ENCODE measurements around the gene CD244. TPM values are rescaled to one million over a fixed set of nuclear protein-coding genes. Genes with fewer than 3 reads are reported as not detected.
"Not testable (repeated sequence)": the region's sequence is repeated elsewhere in the genome, so short reads cannot be mapped to it uniquely, and the experiment has no call there.

Gene CD244
- total RNA-seq, 1 donor, result not detected

DNA sequence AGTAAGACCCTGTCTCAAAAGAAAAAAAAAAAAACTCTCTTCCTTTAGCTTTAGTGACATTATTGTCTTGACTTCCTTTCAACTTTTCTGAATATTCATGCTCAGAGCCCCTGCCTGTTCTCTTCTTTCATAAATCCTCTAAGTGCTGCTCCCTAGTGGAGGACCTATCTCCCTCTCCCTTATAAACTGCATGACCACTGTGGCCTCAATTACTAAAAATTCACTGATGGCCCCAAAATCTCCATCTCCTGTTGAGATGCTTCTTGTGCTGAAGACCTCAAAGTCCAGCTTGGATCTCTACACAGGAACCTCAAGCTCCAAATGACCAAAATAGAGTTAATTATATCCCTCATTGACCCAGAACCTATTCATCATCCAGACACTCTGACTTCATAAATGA is 14.5 kb upstream of the CD244 start:
- DNase-seq (ENCODE audit: insufficient read length, low spot score, missing footprints), result no peak
- H3K27ac ChIP-seq (ENCODE audit: low read depth, low read length), result no peak overlapping the region
- H4K20me1 ChIP-seq (ENCODE audit: insufficient read depth, low read length), result no peaks in the 10 kb centered on the region
- no peak overlapping the region for H2AFZ ChIP-seq (ENCODE audit: low read length)
- no peak overlapping the region for H3K4me2 ChIP-seq (ENCODE audit: insufficient read depth, low read length)
- H3K4me1 ChIP-seq (ENCODE audit: insufficient read depth, low read length), result no peaks in the 10 kb centered on the region
- no peaks in the 10 kb centered on the region for H3K79me2 ChIP-seq (ENCODE audit: insufficient read depth, low read length)
- TF ChIP-seq, protein P1, sequence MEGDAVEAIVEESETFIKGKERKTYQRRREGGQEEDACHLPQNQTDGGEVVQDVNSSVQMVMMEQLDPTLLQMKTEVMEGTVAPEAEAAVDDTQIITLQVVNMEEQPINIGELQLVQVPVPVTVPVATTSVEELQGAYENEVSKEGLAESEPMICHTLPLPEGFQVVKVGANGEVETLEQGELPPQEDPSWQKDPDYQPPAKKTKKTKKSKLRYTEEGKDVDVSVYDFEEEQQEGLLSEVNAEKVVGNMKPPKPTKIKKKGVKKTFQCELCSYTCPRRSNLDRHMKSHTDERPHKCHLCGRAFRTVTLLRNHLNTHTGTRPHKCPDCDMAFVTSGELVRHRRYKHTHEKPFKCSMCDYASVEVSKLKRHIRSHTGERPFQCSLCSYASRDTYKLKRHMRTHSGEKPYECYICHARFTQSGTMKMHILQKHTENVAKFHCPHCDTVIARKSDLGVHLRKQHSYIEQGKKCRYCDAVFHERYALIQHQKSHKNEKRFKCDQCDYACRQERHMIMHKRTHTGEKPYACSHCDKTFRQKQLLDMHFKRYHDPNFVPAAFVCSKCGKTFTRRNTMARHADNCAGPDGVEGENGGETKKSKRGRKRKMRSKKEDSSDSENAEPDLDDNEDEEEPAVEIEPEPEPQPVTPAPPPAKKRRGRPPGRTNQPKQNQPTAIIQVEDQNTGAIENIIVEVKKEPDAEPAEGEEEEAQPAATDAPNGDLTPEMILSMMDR (IDR thresholded peaks at IDR 0.05; ENCODE audit: extremely low read depth, low read depth, low read length), result no peak
- no peaks in the 10 kb centered on the region for H3K9me3 ChIP-seq (ENCODE audit: low read depth, low read length)
- H3K27me3 ChIP-seq (ENCODE audit: insufficient read depth, low read length), result no peaks in the 10 kb centered on the region
- H3K4me3 ChIP-seq (ENCODE audit: insufficient read depth, low read length), result no peak overlapping the region
- no peaks in the 10 kb centered on the region for H3K36me3 ChIP-seq (ENCODE audit: insufficient read depth, low read length)

DNA sequence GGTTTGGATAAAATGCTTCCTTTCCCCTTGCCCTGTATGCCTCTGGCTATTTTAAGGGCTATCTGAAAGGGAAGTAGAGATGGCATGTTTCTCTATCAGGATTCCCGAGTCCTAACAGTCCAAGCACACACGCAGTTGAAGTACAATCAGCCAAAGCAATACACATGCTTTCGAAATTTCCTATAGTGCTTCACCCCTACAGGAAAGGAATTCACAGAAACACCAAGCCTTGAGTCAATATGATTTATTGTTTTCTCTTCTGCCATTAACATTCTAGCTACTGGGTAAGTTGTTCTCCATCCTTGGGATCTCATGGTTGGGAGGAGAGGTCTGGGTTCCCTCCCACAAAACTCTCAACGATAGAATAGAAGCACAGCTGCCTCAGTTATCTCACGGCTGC is 13.6 kb upstream of the CD244 start:
- TF ChIP-seq, protein P1 (IDR thresholded peaks at IDR 0.05; ENCODE audit: extremely low read depth, low read depth, low read length), result no peak
- DNase-seq (ENCODE audit: insufficient read length, low spot score, missing footprints), result no peak
- H2AFZ ChIP-seq (ENCODE audit: low read length), result no peak overlapping the region
- no peaks in the 10 kb centered on the region for H3K36me3 ChIP-seq (ENCODE audit: insufficient read depth, low read length)
- no peaks in the 10 kb centered on the region for H3K27me3 ChIP-seq (ENCODE audit: insufficient read depth, low read length)
- no peak overlapping the region for H3K4me3 ChIP-seq (ENCODE audit: insufficient read depth, low read length)
- H3K79me2 ChIP-seq (ENCODE audit: insufficient read depth, low read length), result no peaks in the 10 kb centered on the region
- no peak overlapping the region for H3K4me2 ChIP-seq (ENCODE audit: insufficient read depth, low read length)
- H3K4me1 ChIP-seq (ENCODE audit: insufficient read depth, low read length), result no peaks in the 10 kb centered on the region
- no peak overlapping the region for H3K27ac ChIP-seq (ENCODE audit: low read depth, low read length)
- H4K20me1 ChIP-seq (ENCODE audit: insufficient read depth, low read length), result no peaks in the 10 kb centered on the region
- H3K9me3 ChIP-seq (ENCODE audit: low read depth, low read length), result no peaks in the 10 kb centered on the region

DNA sequence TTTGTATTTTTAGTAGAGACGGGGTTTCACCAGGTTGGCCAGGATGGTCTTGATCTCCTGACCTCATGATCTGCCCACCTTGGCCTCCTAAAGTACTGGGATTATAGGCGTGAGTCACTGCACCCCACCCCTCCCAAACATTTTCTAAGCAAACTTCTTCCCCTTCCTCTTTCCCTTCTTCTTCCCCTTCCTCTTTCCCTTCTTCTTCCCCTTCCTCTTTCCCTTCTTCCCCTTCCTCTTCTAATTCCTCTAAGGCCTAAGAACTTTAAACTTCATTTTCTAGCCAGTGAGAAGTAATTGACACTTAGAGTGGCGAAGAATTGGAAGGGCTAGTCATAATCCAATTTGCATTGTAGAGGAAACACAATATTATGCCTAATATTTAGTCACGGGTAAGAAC is 12.9 kb upstream of the CD244 start:
- H3K4me1 ChIP-seq (ENCODE audit: insufficient read depth, low read length); H3K4me2 ChIP-seq (ENCODE audit: insufficient read depth, low read length); H4K20me1 ChIP-seq (ENCODE audit: insufficient read depth, low read length); H3K9me3 ChIP-seq (ENCODE audit: low read depth, low read length); H3K27me3 ChIP-seq (ENCODE audit: insufficient read depth, low read length); H3K36me3 ChIP-seq (ENCODE audit: insufficient read depth, low read length); H2AFZ ChIP-seq (ENCODE audit: low read length); H3K27ac ChIP-seq (ENCODE audit: low read depth, low read length); H3K79me2 ChIP-seq (ENCODE audit: insufficient read depth, low read length); DNase-seq (ENCODE audit: insufficient read length, low spot score, missing footprints); H3K4me3 ChIP-seq (ENCODE audit: insufficient read depth, low read length): not testable (repeated sequence)

DNA sequence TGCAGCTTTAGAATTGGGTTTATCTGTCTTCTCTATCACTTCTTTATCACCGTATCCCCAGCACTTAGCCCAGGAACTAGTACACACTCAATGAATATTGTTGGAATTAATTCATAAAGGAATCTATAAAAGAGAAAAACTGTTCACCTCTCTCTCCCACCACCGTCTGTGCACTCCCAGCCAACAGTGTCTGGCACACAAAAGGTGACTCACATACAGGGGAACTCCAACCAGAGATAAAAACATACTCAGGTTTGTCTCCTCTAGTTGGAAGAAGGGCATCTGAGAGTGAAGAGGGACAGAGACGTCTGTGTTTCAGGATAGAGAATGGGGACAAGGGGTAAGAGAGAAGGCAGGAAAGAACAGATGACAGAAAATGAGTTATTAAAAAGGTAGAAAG is 12.2 kb upstream of the CD244 start:
- Histone ChIP-seq H3K4me3 (ENCODE audit: insufficient read depth, low read length) (no peak overlapping the region), H3K4me2 (ENCODE audit: insufficient read depth, low read length) (no peak overlapping the region), H3K27ac (ENCODE audit: low read depth, low read length) (no peak overlapping the region), H3K9me3 (ENCODE audit: low read depth, low read length) (no peaks in the 10 kb centered on the region), H3K4me1 (ENCODE audit: insufficient read depth, low read length) (no peaks in the 10 kb centered on the region), H3K36me3 (ENCODE audit: insufficient read depth, low read length) (no peaks in the 10 kb centered on the region), H2AFZ (ENCODE audit: low read length) (no peak overlapping the region), H3K27me3 (ENCODE audit: insufficient read depth, low read length) (no peaks in the 10 kb centered on the region), H3K79me2 (ENCODE audit: insufficient read depth, low read length) (no peaks in the 10 kb centered on the region), H4K20me1 (ENCODE audit: insufficient read depth, low read length) (no peaks in the 10 kb centered on the region)
- DNase-seq (ENCODE audit: insufficient read length, low spot score, missing footprints), result no peak
- TF ChIP-seq, protein P1 (IDR thresholded peaks at IDR 0.05; ENCODE audit: extremely low read depth, low read depth, low read length), result no peak

DNA sequence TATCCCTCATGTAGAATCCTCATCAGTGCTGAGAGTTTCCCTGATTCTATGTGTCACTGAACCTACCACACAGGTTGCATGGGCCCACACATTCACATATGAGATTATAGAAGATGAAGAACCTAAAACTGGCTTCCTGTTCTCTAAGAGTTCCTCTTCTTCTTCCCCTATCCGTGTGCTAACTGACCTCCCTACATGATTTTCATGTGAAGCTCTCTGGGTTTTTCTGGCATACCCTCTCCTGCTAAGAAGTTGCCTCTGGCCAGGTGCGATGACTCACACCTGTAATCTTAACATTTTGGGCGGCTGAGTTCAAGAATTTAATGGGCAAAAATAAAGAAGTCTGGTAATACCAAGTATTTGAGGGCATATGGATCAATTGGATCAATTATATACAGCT is 5.5 kb upstream of the CD244 start:
- no peaks in the 10 kb centered on the region for H3K4me1 ChIP-seq (ENCODE audit: insufficient read depth, low read length)
- no peaks in the 10 kb centered on the region for H4K20me1 ChIP-seq (ENCODE audit: insufficient read depth, low read length)
- H3K4me3 ChIP-seq (ENCODE audit: insufficient read depth, low read length), result no peak overlapping the region
- H3K79me2 ChIP-seq (ENCODE audit: insufficient read depth, low read length), result no peaks in the 10 kb centered on the region
- H3K9me3 ChIP-seq (ENCODE audit: low read depth, low read length), result no peaks in the 10 kb centered on the region
- no peaks in the 10 kb centered on the region for H3K36me3 ChIP-seq (ENCODE audit: insufficient read depth, low read length)
- H3K27ac ChIP-seq (ENCODE audit: low read depth, low read length), result no peak overlapping the region
- no peak for DNase-seq (ENCODE audit: insufficient read length, low spot score, missing footprints)
- TF ChIP-seq, protein P1 (IDR thresholded peaks at IDR 0.05; ENCODE audit: extremely low read depth, low read depth, low read length), result no peak
- no peak overlapping the region for H2AFZ ChIP-seq (ENCODE audit: low read length)
- H3K4me2 ChIP-seq (ENCODE audit: insufficient read depth, low read length), result no peak overlapping the region
- no peaks in the 10 kb centered on the region for H3K27me3 ChIP-seq (ENCODE audit: insufficient read depth, low read length)

DNA sequence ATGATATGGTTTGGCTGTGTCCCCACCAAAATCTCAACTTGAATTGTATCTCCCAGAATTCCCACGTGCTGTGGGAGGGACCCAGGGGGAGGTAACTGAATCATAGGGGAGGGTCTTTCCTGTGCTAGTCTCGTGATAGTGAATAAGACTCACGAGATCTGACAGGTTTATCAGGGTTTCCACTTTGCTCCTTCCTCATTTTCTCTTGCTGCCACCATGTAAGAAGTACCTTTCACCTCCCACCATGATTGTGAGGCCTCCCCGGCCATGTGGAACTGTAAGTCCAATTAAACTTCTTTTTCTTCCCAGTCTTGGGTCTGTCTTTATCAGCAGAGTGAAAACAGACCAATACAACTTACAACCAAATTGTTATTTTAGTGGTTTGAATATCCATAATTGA is 5.0 kb upstream of the CD244 start:
- not testable (repeated sequence) for DNase-seq (ENCODE audit: insufficient read length, low spot score, missing footprints)

More for the DNA sequence above, 5.0 kb upstream of the CD244 start:
- H3K36me3 ChIP-seq (ENCODE audit: insufficient read depth, low read length); H3K79me2 ChIP-seq (ENCODE audit: insufficient read depth, low read length); H3K4me2 ChIP-seq (ENCODE audit: insufficient read depth, low read length); H3K4me3 ChIP-seq (ENCODE audit: insufficient read depth, low read length); H4K20me1 ChIP-seq (ENCODE audit: insufficient read depth, low read length); H3K27ac ChIP-seq (ENCODE audit: low read depth, low read length); H3K9me3 ChIP-seq (ENCODE audit: low read depth, low read length); H3K27me3 ChIP-seq (ENCODE audit: insufficient read depth, low read length); H2AFZ ChIP-seq (ENCODE audit: low read length); H3K4me1 ChIP-seq (ENCODE audit: insufficient read depth, low read length): not testable (repeated sequence)

All from osteoblast (primary cell).